ENCODE data around the gene AXL. TPM values are rescaled to one million over a fixed set of nuclear protein-coding genes. Genes with fewer than 3 reads are reported as not detected.
"Not testable (repeated sequence)": the region's sequence is repeated elsewhere in the genome, so short reads cannot be mapped to it uniquely, and the experiment has no call there.

The AXL gene
- total RNA-seq (2014; rRNA removed; shearing (Covaris generic); ENCODE audit: low replicate concordance), result 294 and 355 TPM in 2 replicates

DNA sequence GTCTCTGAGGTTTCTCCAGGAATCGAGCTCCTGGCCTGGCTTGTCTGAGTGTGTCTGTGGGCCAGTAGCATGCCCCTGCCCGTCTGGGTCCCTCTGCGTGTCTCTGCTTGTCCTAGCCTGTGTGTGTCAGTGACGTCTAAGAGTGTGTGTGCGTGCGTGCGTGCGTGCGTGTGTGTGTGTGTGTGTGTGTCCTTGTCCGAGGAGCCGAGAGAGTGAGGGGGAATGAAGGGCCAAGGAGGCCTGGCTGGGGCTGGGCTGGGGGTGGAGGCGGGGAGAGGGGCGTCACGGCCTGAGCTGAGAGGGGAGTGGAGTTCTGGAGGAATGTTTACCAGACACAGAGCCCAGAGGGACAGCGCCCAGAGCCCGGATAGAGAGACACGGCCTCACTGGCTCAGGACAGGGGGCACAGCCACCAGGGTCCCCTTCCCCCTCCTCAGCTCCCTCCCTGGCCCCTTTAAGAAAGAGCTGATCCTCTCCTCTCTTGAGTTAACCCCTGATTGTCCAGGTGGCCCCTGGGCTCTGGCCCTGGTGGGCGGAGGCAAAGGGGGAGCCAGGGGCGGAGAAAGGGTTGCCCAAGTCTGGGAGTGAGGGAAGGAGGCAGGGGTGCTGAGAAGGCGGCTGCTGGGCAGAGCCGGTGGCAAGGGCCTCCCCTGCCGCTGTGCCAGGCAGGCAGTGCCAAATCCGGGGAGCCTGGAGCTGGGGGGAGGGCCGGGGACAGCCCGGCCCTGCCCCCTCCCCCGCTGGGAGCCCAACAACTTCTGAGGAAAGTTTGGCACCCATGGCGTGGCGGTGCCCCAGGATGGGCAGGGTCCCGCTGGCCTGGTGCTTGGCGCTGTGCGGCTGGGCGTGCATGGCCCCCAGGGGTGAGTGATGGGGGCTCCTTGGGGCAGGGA lies at the start of gene AXL:
Gene AXL, plus strand, starts transcription at position 609 of the 893 bp plus-strand sequence. Its CDS starts 170 bp downstream, at position 779.
- H3K36me3 ChIP-seq, result peaks cover 37% of the 10 kb centered on the region
- no peaks in the 10 kb centered on the region for H3K27me3 ChIP-seq
- no peaks in the 10 kb centered on the region for H3K9me3 ChIP-seq
- peak within 1 kb of the TSS; percentile 71 for H3K4me3 ChIP-seq
- peak; percentile 98 for DNase-seq

DNA sequence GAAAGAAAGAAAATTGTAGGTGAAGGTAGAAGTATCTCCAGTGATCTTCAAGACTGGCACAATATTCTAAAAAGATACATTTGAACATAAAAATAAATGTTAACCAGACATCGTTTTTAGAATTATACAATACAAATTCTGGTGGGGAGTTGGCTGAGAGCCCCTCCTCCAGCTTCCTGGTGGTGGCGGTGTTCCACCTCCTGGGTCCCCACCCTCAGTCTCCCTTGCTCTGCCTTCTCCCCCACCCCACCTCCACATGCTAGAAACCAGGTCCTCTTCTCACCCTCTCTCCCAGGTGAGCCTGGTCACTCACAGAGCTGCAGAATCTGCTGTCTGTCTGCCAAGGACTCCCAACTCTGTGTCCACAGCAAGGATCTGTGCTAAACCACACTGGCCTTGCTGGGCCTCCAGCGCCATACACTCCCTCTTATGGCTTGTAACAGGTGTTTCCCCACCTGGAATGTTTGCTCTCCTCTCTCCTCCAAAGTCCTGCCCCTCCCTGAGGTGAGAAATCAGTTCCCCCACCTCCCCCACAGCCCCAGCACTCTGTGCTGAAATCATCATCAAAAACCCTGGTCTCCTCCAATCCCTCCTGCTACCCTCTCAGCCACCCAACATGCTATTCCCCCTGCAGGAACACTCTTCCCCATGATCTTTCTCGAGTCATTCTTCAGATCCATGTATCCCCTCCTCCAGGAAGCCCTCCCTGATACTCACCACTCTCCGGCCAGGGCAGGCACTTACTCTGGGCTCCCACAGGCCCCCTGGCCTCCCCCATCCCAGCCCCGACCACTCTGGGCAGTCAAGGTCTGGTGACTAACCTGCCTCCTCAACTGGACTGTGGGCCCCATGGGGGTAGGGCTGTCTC lies 46.5 kb upstream of the AXL start:
- Histone ChIP-seq H3K27me3 (no peaks in the 10 kb centered on the region), H3K4me3 (no peak overlapping the region), H3K36me3 (no peaks in the 10 kb centered on the region), H3K9me3 (no peaks in the 10 kb centered on the region)
- DNase-seq, result no peak

DNA sequence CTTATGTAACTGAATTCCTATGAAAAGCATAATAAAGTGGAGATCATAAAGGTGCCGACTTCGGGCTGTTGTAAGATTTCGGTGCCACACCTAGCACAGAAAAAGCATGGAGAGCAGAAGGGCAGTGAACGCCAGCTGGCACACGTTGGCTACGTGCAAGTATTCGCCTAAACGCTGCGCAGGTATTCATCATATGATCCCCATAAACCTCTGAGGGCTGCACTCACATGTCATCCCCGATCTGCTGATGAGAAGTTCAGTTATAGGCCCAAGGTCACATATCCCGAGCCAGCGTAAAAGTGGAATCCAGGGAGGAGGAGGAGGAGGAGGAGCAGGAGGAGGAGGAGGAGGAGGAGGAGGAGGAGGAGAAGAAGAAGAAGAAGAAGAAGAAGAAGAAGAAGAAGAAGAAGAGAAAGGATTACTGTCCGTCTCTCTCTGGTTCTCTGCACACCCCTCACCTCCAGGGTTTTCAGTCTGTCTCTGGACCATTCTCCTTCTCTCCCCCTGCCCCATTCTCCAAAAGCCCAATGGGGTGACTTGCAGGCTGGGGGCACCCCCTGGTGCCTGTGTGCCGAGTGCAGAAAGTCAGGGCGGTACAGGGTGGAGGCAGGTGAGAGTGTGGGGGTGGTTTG lies 44.6 kb upstream of the AXL start:
- no peak overlapping the region for H3K4me3 ChIP-seq
- DNase-seq, result no peak
- no peaks in the 10 kb centered on the region for H3K9me3 ChIP-seq
- H3K27me3 ChIP-seq, result no peaks in the 10 kb centered on the region
- H3K36me3 ChIP-seq, result no peaks in the 10 kb centered on the region

DNA sequence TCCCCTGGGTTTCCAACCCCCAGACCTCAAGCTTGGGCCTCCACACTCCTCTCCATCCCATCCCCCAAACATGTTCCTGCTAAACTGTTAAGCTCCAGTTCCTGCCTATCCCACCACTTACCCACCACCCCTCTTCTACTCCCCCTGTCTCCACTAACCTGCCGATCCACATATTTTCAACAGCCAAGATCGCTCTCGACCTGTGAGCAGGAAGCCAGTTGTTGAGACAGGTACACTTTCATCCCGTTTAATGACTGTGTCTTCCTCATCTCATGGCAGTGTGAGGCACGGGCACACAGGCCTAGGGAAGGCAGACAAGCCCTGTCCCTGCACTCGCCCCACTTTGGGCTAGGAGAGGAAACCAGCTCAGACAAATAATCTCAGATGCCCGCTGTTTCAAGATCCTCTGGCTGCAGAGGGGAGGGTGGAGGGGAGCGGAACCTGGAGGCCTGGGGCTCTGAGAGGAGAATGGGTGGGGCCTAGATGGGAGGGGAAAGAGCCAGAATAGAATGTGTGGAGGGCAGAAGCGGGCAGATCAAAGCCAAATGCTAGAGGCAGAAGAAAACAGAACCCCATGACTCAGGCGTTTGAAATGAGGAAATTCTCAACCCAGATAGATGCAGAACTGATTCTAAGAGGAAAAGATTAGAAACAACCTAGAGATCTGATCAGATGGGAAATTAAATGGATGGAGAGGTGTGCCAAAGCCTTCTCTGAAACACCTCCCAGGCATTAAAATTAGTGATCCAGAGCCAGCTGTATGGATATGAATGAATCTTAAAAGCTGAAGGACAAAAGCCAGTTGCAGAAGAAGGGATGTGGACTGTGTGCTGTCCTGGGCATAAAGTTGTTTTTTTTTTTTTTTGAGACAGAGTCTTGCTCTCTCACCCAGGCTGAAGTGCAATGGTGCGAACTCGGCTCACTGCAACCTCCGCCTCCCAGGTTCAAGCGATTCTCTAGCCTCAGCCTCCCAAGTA lies 42.9 kb upstream of the AXL start:
- DNase-seq, result peak; percentile 86
- H3K36me3 ChIP-seq, result no peaks in the 10 kb centered on the region
- no peak overlapping the region for H3K4me3 ChIP-seq
- H3K9me3 ChIP-seq, result no peaks in the 10 kb centered on the region
- H3K27me3 ChIP-seq, result no peaks in the 10 kb centered on the region

DNA sequence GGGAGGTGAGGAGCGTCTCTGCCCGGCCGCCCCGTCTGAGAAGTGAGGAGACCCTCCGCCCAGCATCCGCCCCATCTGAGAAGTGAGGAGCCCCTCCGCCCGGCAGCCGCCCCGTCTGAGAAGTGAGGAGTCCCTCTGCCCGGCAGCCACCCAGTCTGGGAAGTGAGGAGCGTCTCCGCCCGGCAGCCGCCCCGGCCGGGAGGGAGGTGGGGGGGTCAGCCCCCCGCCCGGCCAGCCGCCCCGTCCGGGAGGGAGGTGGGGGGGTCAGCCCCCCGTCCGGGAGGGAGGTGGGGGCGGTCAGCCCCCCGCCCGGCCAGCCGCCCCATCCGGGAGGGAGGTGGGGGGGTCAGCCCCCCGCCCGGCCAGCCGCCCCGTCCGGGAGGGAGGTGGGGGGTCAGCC lies 38.9 kb upstream of the AXL start:
- H3K4me3 ChIP-seq, result not testable (repeated sequence)

DNA sequence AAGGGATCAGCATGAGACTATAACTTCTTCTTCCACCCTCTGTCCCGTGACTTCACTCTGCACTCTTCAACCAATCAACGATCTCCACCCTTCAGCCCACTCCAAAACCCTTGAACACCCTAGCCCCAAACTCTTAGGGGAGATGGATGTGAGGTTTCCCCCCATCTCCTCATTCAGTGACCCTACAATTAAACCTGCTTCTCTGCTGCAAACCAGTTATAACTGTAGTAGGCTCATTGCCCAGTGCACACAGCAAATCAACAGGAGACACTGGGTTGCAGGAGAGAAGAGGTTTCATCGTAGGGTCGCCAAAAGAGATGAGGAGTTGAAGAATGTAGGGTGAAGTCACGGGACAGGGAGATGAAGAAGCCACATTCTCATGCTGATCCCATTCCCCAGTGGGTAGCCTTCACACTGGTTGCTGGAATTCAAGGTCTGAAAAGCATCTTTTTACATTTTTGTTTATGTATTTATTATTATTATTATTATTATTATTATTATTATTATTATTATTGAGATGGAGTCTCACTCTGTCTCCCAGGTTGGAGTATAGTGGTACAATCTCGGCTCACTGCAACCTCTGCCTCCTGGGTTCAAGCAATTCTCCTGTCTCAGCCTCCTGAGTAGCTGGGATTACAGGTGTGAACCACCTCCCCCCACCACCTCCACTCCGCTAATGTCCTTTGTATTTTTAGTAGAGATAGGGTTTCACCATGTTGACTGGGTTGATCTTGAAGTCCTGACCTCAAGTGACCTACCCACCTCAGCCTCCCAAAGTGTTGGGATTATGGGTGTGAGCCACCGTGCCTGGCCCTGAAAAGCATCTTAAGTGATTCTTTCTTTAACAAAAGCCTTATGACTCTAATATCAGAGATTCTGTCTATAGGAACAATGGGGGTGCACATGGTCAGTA lies 31.8 kb upstream of the AXL start:
- no peak for DNase-seq
- H3K4me3 ChIP-seq, result no peak overlapping the region

More for the DNA sequence above, 38.9 kb upstream of the AXL start:
- not testable (repeated sequence) for H3K9me3 ChIP-seq, H3K36me3 ChIP-seq, H3K27me3 ChIP-seq, DNase-seq

DNA sequence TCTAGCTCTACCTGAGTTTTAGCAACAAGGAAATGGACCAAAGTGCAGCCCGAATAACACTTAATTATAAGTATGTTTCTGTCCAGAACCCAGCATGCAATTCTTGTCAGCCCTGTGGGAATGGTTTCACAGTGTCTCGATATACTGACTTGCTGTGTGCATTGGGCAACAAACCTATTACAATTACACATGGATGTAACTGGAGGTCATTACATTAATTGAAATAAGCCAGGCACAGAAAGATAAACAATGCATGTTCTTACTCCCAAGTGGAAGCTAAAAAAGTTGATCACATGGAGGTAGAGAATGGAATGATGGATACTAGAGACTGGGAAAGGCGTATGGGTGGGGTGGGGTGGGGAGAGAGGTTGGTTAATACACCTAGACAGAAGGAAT lies 31.1 kb upstream of the AXL start:
- Histone ChIP-seq H3K9me3 (no peaks in the 10 kb centered on the region), H3K27me3 (no peaks in the 10 kb centered on the region), H3K36me3 (no peaks in the 10 kb centered on the region), H3K4me3 (no peak overlapping the region)
- DNase-seq, result no peak

More for the DNA sequence above, 31.8 kb upstream of the AXL start:
- no peaks in the 10 kb centered on the region for H3K36me3 ChIP-seq
- no peaks in the 10 kb centered on the region for H3K27me3 ChIP-seq
- no peaks in the 10 kb centered on the region for H3K9me3 ChIP-seq

DNA sequence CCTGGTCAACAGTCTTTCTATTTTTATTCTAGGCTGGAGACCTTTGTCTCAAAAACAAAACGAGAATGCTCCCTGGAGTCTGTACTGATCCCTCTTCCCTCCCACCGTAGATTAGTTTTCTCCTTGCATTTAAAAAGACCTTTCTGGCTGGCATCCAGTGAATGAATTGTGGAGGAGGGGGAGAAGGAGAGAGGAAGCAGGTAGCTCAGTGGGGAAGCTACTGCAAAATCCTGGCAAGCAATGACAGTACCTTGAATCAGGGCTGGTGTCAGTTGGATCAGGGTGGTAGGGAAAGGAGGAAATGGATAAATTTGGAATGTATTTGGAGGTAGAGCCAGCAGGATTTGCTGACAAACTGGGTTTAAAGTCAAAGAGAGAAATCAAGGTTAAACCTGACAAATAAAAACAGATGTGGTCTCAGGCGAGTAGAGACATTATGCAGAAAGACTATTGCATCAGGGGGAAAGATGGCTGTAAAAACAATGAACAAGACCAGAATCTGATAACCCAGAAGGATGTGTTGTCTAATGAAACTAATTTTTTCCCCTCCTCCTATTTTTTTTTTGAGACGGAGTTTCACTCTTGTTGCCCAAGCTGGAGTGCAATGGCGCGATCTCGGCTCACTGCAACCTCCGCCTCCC lies 29.5 kb upstream of the AXL start:
- Histone ChIP-seq H3K9me3 (no peaks in the 10 kb centered on the region), H3K27me3 (no peaks in the 10 kb centered on the region), H3K4me3 (no peak overlapping the region), H3K36me3 (no peaks in the 10 kb centered on the region)
- DNase-seq, result no peak

DNA sequence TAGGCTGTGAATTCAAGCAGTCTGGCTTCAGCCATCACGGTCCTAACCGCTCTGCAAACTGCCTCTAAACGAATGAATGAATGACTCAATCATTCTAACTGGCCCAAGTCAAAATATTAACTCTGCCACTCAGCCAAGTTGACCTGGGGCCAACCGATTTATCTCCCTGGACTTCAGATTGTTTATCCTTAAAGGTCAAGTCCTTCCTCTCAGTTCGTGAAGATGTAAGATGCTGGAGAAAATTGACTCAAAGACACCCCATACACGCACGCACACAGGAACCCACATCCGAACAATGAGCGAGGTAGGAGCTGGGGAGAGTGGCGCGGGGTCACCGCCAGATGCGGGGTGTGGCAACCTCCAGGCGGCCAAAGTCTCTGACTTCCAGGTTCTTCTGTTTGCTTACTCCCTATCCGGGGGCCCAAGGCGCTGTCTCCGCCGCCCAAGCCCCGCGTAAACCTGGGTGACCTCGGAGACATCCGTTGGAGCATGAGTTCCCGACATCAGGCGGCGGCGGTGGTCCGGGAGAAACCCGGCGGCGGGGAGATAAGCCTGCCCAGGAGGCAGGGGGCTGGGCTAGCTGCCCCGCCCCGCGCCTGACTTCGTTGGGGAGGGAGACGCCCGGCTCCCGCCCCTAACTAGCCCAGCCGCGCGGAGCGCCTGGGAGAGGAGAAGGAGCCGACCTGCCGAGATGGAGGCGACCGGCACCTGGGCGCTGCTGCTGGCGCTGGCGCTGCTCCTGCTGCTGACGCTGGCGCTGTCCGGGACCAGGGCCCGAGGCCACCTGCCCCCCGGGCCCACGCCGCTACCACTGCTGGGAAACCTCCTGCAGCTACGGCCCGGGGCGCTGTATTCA lies 26.2 kb upstream of the AXL start, which contains the start of gene CYP2S1:
Gene CYP2S1, plus strand, starts transcription at position 646 of the 856 bp plus-strand sequence. Its CDS starts 46 bp downstream, at position 692.
- peak within 1 kb of the TSS; percentile 52 for H3K4me3 ChIP-seq
- no peaks in the 10 kb centered on the region for H3K9me3 ChIP-seq
- DNase-seq, result peak; percentile 87
- no peaks in the 10 kb centered on the region; the same call in 1 of the 2 replicates for H3K36me3 ChIP-seq
- H3K27me3 ChIP-seq, result no peaks in the 10 kb centered on the region

DNA sequence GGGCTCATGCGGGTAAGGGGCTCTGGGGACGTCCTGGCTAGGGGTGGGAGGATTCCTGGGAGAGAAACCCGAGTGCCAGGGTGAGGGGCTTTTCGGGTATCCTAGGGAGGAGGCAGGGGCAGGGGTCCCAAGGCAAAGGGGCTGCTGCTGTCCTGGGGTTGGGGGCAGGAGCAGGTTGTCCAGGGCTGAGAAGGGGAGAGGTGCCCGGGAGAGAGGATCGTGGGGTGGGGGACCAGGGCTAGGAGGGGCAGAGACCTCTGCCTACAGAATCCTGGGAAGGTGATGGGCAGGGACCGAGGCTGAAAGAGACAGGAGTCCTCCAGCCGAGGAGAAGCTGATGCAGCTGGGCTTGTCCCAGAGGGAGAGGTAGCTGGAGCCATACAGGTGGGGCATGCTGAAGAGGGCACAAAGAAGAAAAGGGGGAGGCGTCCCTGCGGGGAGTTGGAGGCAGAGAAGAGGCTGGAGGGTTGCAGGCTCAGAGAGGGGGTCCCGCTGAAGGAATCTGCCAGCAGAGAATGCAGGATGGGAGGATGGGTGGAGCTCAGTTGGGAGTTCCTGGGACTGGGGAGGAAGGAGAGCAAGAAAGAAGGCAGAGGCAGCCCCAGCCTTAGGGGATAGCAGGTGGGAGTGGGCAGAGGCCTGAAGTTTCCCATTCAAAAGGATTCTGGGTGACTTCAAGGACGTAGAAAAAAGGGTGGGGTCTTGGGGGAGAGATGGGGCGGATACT lies 25.4 kb upstream of the AXL start:
- H3K4me3 ChIP-seq, result peak overlapping the region; percentile 52
- H3K9me3 ChIP-seq, result no peaks in the 10 kb centered on the region
- no peaks in the 10 kb centered on the region for H3K27me3 ChIP-seq
- no peaks in the 10 kb centered on the region; the same call in 1 of the 2 replicates for H3K36me3 ChIP-seq
- DNase-seq, result no peak

DNA sequence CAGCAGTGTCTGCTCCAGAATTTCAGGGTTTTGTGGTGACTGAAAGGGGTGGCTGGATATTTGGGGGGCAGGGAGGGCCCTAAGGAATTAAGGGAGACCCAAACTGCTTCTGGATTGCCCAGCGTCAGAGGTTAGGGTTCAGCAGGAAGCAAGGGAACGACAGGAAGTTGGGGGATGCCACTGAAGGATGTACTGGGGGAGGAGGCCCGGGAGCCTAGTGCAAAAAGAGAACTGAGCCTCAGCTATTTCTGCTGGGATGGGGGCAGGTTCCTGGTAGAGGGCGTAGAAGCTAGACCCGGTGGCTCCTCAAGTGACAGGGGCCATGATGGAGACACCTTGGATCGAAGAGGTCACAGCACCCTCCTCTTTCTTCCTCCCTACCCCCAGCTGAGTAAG lies 24.9 kb upstream of the AXL start:
- no peaks in the 10 kb centered on the region for H3K9me3 ChIP-seq

DNA sequence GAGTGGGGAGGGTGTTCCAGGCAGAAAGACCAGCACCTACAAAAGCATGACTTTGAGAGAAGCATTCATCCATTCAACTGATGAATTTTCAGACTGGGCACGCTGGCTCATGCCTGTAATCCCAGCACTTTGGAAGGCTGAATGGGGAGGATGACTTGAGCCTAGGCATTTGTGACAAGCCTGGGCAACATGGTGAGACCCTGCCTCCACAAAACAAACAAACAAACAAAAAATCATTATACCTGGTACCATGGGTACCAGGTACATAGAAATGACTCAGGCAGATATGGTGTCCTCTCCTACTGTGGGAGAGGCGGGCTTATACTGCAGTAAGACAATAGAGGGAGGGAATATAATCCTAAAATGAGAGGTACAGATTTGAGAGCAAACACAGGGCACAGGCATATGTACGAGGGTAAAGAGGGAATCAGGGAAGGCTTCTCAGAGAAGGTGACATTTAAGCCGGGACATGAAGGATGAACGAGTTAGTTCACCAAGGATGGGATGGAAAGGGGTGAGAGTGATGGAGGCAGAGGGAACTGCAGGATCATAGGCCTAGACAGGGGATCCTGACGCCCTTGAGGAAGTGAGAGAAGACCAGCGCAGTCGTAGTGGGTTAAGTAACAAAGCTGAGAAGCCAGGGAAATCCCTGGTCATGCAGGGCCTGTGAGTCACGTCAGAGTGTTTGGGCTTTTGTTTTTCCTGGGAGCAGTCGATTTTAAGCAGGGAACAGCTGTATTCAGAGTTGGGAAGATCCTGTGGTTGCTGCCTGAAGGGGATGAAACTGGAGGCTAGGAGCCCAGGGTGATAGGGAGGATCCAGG lies 23.1 kb upstream of the AXL start:
- no peak for DNase-seq
- peaks cover 10% of the 10 kb centered on the region for H3K36me3 ChIP-seq
- H3K9me3 ChIP-seq, result no peaks in the 10 kb centered on the region

More for the DNA sequence above, 24.9 kb upstream of the AXL start:
- Histone ChIP-seq H3K36me3 (peaks cover 4% of the 10 kb centered on the region; the same call in 1 of the 2 replicates), H3K4me3 (peak overlapping the region; percentile 52; the same call in 1 of the 2 replicates), H3K27me3 (no peaks in the 10 kb centered on the region)
- no peak for DNase-seq

More for the DNA sequence above, 23.1 kb upstream of the AXL start:
- no peak overlapping the region for H3K4me3 ChIP-seq
- H3K27me3 ChIP-seq, result no peaks in the 10 kb centered on the region
